Endothelial cell of umbilical vein (primary cell): Measurements from ENCODE around the gene DMRT1. TPM values are rescaled to one million over a fixed set of nuclear protein-coding genes. Genes with fewer than 3 reads are reported as not detected.

ENCODE experiments used
- BruUV-seq: library from RNA; stranded (reverse); fragments of 400-500 nt; replicated peaks from 2 replicates; lab custom pipeline; 2021; lab: Mats Ljungman, UMichigan
- CTCF ChIA-PET: fragments of 300-600, 350-600 bp; sonication (Branson Sonifier 250); formaldehyde crosslinking; loops from one replicate; lab custom pipeline; 2021; ENCODE audit warnings: antibody characterized with exemption, inconsistent platforms; lab: Charles Lee
- POLR2A ChIA-PET: fragments of 300-600, 350-600 bp; sonication (Branson Sonifier 250); formaldehyde crosslinking; loops from one replicate; lab custom pipeline; 2021; ENCODE audit warnings: antibody characterized with exemption, inconsistent platforms; lab: Charles Lee
- DNase-seq: peaks from one replicate; pipeline ENCODE4 v3.0.0-alpha.2; 2011; ENCODE audit warnings: low read depth, low spot score
- FAIRE-seq: peaks from 2 replicates; lab custom pipeline; 2011; peaks lifted over from hg19 to GRCh38; lab: Jason Lieb, UNC
- H2AFZ ChIP-seq: 2 replicates; pipeline ENCODE4 v1.6.0; 2012; ENCODE audit warnings: low read depth, low read length, control low read depth, inconsistent platforms
- H3K27ac ChIP-seq: 2 replicates; pipeline ENCODE4 v1.5.1; 2011; ENCODE audit warnings: low read depth, mild to moderate bottlenecking, control low read depth, low read length, moderate library complexity; ENCODE audit not compliant: insufficient read depth
- H3K27me3 ChIP-seq, 2 experiments: 2 replicates each; pipeline versions ENCODE4 v1.6.0 to v1.6.1; 2011; ENCODE audit warnings: low read length in 2 of 2, mixed read lengths in 1 of 2; ENCODE audit not compliant: control insufficient read depth in 2 of 2, insufficient read depth in 2 of 2
- H3K36me3 ChIP-seq, 2 experiments: 2 replicates in 1 of 2; 3 replicates in 1 of 2; pipeline ENCODE4 v1.5.1; 2011; ENCODE audit warnings: low read length in 2 of 2, mild to moderate bottlenecking in 1 of 2, moderate library complexity in 1 of 2; ENCODE audit not compliant: control insufficient read depth in 2 of 2, insufficient read depth in 2 of 2; ENCODE audit errors: extremely low read depth in 1 of 2
- H3K4me1 ChIP-seq: 3 replicates; pipeline ENCODE4 v1.5.1; 2011; ENCODE audit warnings: mild to moderate bottlenecking, low read length; ENCODE audit not compliant: control insufficient read depth, insufficient read depth; ENCODE audit errors: extremely low read depth
- H3K4me2 ChIP-seq: 2 replicates; pipeline ENCODE4 v1.6.1; 2011; ENCODE audit warnings: low read length, control low read depth, mixed read lengths; ENCODE audit not compliant: insufficient read depth
- H3K4me3 ChIP-seq, 3 experiments: fragments of 200-600 bp in 1 of 3; sonication (generic), shearing (Covaris generic) in 1 of 3; replicated peaks in 1 of 3; 2 replicates each; pipeline ENCODE4 v1.5.1; 2011 to 2016; ENCODE audit warnings: control low read depth in 3 of 3, low read length in 3 of 3, mild to moderate bottlenecking in 2 of 3, inconsistent platforms in 1 of 3, low read depth in 1 of 3, moderate library complexity in 1 of 3; ENCODE audit not compliant: insufficient read depth in 1 of 3
- H3K79me2 ChIP-seq: 2 replicates; pipeline ENCODE4 v1.6.0; 2012; ENCODE audit warnings: low read length, inconsistent platforms; ENCODE audit not compliant: control insufficient read depth, insufficient read depth
- H3K9ac ChIP-seq: replicated peaks from 2 replicates; pipeline ENCODE3; 2011; ENCODE audit warnings: low read length, control low read depth; ENCODE audit not compliant: insufficient read depth; ENCODE audit errors: extremely low read depth
- H3K9me1 ChIP-seq: replicated peaks from 3 replicates; pipeline ENCODE4 v1.6.0; 2011; ENCODE audit warnings: mild to moderate bottlenecking, low read length; ENCODE audit not compliant: control insufficient read depth, insufficient read depth; ENCODE audit errors: extremely low read depth
- H3K9me3 ChIP-seq: replicated peaks from 2 replicates; pipeline ENCODE4 v1.5.1; 2012; ENCODE audit warnings: low read length, inconsistent platforms; ENCODE audit not compliant: control insufficient read depth, insufficient read depth
- H4K20me1 ChIP-seq: replicated peaks from 2 replicates; pipeline ENCODE3; 2011; ENCODE audit warnings: mild to moderate bottlenecking, low read length; ENCODE audit not compliant: control insufficient read depth, insufficient read depth; ENCODE audit errors: extremely low read depth
- EZH2 ChIP-seq: IDR thresholded peaks from 2 replicates; pipeline ENCODE4 v1.6.1; 2012; ENCODE audit warnings: borderline replicate concordance, low read depth, mild to moderate bottlenecking, moderate library complexity, low read length, inconsistent platforms; ENCODE audit not compliant: severe bottlenecking
- JUN ChIP-seq: IDR thresholded peaks from 2 replicates; pipeline ENCODE4 v1.6.1; 2011; ENCODE audit warnings: borderline replicate concordance, low read depth; ENCODE audit not compliant: insufficient read length, insufficient read depth
- MYC ChIP-seq: IDR thresholded peaks from one replicate; pipeline ENCODE4 v1.6.1; 2011; ENCODE audit warnings: mild to moderate bottlenecking, low read depth, low read length
- POLR2AphosphoS5 ChIP-seq: IDR thresholded peaks from 2 replicates; pipeline ENCODE4 v1.6.1; 2012; ENCODE audit warnings: low read depth, mild to moderate bottlenecking, control low read depth, low read length, moderate library complexity; ENCODE audit not compliant: insufficient read depth
- dilution Hi-C: fragments of 300-500 bp; cut with MboI; formaldehyde crosslinking; loops from one replicate; pipeline ENCODE4 v1.15.0; 2019; ENCODE audit warnings: low sequenced_read_pairs; ENCODE audit not compliant: extremely low pct_ligation_motif_present
- intact Hi-C: fragments of 100-400 bp; cut with micrococcal nuclease; formaldehyde crosslinking; loops from one replicate; pipeline ENCODE4 v1.10.0; 2022
- polyA plus RNA-seq, 4 experiments: library from polyadenylated mRNA; depleted of rRNA in 3 of 4; stranded (reverse) in 3 of 4; unstranded in 1 of 4; fragments of >200 nt; gene quantifications; 2 replicates each; pipeline versions ENCODE4 v1.2.1 to v1.2.3, GENCODE V29; 2011 to 2012; ENCODE audit warnings: missing spikeins in 1 of 4
- total RNA-seq: library from RNA; stranded (reverse); gene quantifications from 2 replicates; pipeline ENCODE4 v1.2.3, GENCODE V29; 2021

DMRT1 gene
- total and polyA plus RNA-seq, 2 donors (not counting 3 experiments of a cell fraction or from before 2014, with no cell fraction given), result 0.08 to 0.20 TPM

DNA sequence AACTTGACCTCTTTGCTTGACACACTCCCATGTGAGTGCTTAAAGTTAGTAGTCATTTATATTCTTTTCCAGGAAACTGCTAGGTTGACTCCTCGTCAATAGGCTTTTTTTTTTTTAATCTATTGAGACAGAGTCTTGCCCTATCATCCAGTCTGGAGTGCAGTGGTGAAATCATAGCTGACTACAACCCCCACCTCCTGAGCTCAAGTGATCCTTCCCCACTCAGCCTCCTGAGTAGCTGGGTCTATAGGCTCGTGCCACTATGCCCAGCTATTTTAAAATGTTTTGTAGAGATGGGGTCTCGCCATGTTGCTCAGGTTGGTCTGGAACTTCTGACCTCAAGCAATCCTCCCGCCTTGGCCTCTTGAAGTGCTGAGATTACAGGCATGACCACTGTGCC is 34.9 kb downstream of the DMRT1 start:
- BruUV-seq, result no TSS peak
- FAIRE-seq, result no peak
- intact Hi-C loops, result no loop called here

DNA sequence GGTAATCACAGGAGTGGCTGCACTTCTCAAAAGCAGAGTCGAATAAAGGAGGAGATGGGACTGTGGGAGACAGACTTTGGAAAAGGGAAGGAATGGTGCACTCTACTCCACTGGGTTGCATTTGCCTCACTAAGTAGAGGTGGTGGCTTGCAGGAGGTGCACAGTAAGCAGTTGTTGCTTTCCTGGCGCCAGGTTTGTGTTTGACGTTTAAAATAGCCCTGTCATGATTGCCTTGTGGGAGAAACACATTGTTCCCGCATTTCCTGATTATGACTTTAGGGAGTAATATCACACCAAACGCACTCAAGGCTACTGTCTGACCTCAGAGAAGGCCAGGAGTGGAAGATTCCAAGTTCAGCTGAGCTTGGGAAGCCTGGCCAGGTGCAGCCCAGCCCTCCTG is 36.7 kb downstream of the DMRT1 start:
- Histone ChIP-seq H3K36me3 (no peaks in the 10 kb centered on the region), H3K9me1 (no peaks in the 10 kb centered on the region), H4K20me1 (no peaks in the 10 kb centered on the region), H3K9ac (no peak overlapping the region), H3K4me3 (no peak overlapping the region), H3K27ac (no peak overlapping the region), H3K4me2 (no peak overlapping the region), H3K79me2 (no peaks in the 10 kb centered on the region), H3K27me3 (no peaks in the 10 kb centered on the region), H3K4me1 (no peaks in the 10 kb centered on the region), H3K9me3 (no peaks in the 10 kb centered on the region), H2AFZ (no peak overlapping the region)
- DNase-seq (no peak), FAIRE-seq (no peak)
- ChIA-PET POLR2A (no interaction called here), CTCF (interaction anchor here (1.3 kb wide), 1 partner anchor 11 kb away, joined by 4 read pairs; no protein-coding TSS in a partner anchor)
- dilution Hi-C loops, result no loop called here
- TF ChIP-seq POLR2AphosphoS5 (no peak), JUN (no peak), MYC (no peak), EZH2 (no peak)
- BruUV-seq, result no TSS peak
- intact Hi-C loops, result no loop called here

More for the DNA sequence above, 34.9 kb downstream of the DMRT1 start:
- CTCF ChIA-PET, result interaction anchor here (0.5 to 1.3 kb wide), 2 partner anchors 21 to 391 kb away, joined by 3 to 4 read pairs; no protein-coding TSS in a partner anchor
- no peak overlapping the region for H3K4me2 ChIP-seq
- H4K20me1 ChIP-seq, result no peaks in the 10 kb centered on the region
- TF ChIP-seq JUN, result no peak
- no peak overlapping the region for H3K4me3 ChIP-seq
- no peak overlapping the region for H3K9ac ChIP-seq
- no peaks in the 10 kb centered on the region for H3K36me3 ChIP-seq
- no peak overlapping the region for H2AFZ ChIP-seq
- POLR2A ChIA-PET, result no interaction called here
- dilution Hi-C loops, result no loop called here
- no peaks in the 10 kb centered on the region for H3K27me3 ChIP-seq
- H3K9me1 ChIP-seq, result no peaks in the 10 kb centered on the region
- no peaks in the 10 kb centered on the region for H3K79me2 ChIP-seq
- no peaks in the 10 kb centered on the region for H3K9me3 ChIP-seq
- no peaks in the 10 kb centered on the region for H3K4me1 ChIP-seq
- H3K27ac ChIP-seq, result no peak overlapping the region
- DNase-seq, result no peak
